GM12878 (cell line): ENCODE measurements around the gene LRRC31. TPM values are rescaled to one million over a fixed set of nuclear protein-coding genes. Genes with fewer than 3 reads are reported as not detected.

ENCODE experiments used
- ATAC-seq: fragments of 200-7000 bp; cut with Tn5 transposase; 3 replicates; pipeline ENCODE4 v1.9.1; 2020; ENCODE audit warnings: mild to moderate bottlenecking, moderate library complexity
- BruUV-seq: library from RNA; stranded (reverse); fragments of 400-500 nt; replicated peaks from 2 replicates; lab custom pipeline; 2021; lab: Mats Ljungman, UMichigan
- CTCF ChIA-PET: fragments of 300-600 bp; sonication (Branson Sonifier 250); formaldehyde crosslinking; extraction: SDS; loops from one replicate; lab custom pipeline; 2021; ENCODE audit warnings: inconsistent platforms; lab: Yijun Ruan, JAX
- POLR2A ChIA-PET: fragments of 350-600 bp; formaldehyde crosslinking; extraction: SDS; loops from one replicate; lab custom pipeline; 2021; ENCODE audit warnings: inconsistent platforms; lab: Charles Lee
- RAD21 ChIA-PET: fragments of 300-600 bp; sonication (Branson Sonifier 250); formaldehyde crosslinking; loops from one replicate; lab custom pipeline; 2023; ENCODE audit warnings: antibody characterized with exemption; ENCODE audit not compliant: unreplicated experiment; lab: Charles Lee
- SMC1A ChIA-PET: fragments of 300-600 bp; sonication (Branson Sonifier 250); formaldehyde crosslinking; loops from one replicate; lab custom pipeline; 2023; ENCODE audit not compliant: unreplicated experiment, uncharacterized antibody; lab: Charles Lee
- DNase-seq: peaks from one replicate; pipeline ENCODE4 v3.0.0-alpha.2; 2011; ENCODE audit warnings: low read depth, low spot score
- FAIRE-seq: peaks from 3 replicates; lab custom pipeline; 2011; peaks lifted over from hg19 to GRCh38; lab: Jason Lieb, UNC
- H2AFZ ChIP-seq: 2 replicates; pipeline ENCODE4 v1.6.0; 2011; ENCODE audit warnings: low read depth, low read length, control low read depth; ENCODE audit not compliant: control insufficient read depth
- H3K27ac ChIP-seq: 2 replicates; pipeline ENCODE4 v1.5.1; 2011; ENCODE audit warnings: control low read depth; ENCODE audit not compliant: control insufficient read depth, insufficient read depth
- H3K27me3 ChIP-seq, 2 experiments: replicated peaks in 1 of 2; 2 replicates each; pipeline versions ENCODE4 v1.6.0 to v1.6.1; 2011; ENCODE audit warnings: low read length in 1 of 2; ENCODE audit not compliant: control insufficient read depth in 2 of 2, insufficient read depth in 2 of 2
- H3K36me3 ChIP-seq, 2 experiments: 2 replicates each; pipeline ENCODE4 v1.5.1; 2011; ENCODE audit warnings: low read length in 1 of 2; ENCODE audit not compliant: control insufficient read depth in 2 of 2, insufficient read depth in 2 of 2
- H3K4me1 ChIP-seq: 2 replicates; pipeline ENCODE4 v1.6.1; 2011; ENCODE audit warnings: mild to moderate bottlenecking, low read length, moderate library complexity, mixed read lengths; ENCODE audit not compliant: control insufficient read depth, insufficient read depth
- H3K4me2 ChIP-seq: 2 replicates; pipeline ENCODE4 v1.6.0; 2011; ENCODE audit warnings: control low read depth; ENCODE audit not compliant: control insufficient read depth, insufficient read depth
- H3K4me3 ChIP-seq: fragments of 200-600 bp; sonication (generic); 2 replicates; pipeline ENCODE4 v1.5.1; 2016
- H3K79me2 ChIP-seq: 2 replicates; pipeline ENCODE4 v1.6.0; 2011; ENCODE audit warnings: low read length; ENCODE audit not compliant: control insufficient read depth, insufficient read depth
- H3K9ac ChIP-seq: 2 replicates; pipeline ENCODE4 v1.8.0; 2011; ENCODE audit warnings: low read length, control low read depth, mixed read lengths; ENCODE audit not compliant: control insufficient read depth, insufficient read depth
- H3K9me3 ChIP-seq: replicated peaks from 3 replicates; pipeline ENCODE4 v1.5.1; 2011; ENCODE audit warnings: mild to moderate bottlenecking, low read length; ENCODE audit not compliant: control insufficient read depth, insufficient read depth
- H4K20me1 ChIP-seq: 2 replicates; pipeline ENCODE4 v1.6.0; 2011; ENCODE audit not compliant: control insufficient read depth, insufficient read depth
- ASH2L ChIP-seq: fragments of 300-600, 200-600 bp; sonication (generic); IDR thresholded peaks from 2 replicates; pipeline ENCODE4 v1.6.1; 2017; ENCODE audit warnings: low read depth, mild to moderate bottlenecking, borderline replicate concordance
- BCLAF1 ChIP-seq: fragments of 450-650 bp; IDR thresholded peaks from 2 replicates; pipeline ENCODE4 v1.6.1; 2017; ENCODE audit warnings: antibody characterized with exemption, mild to moderate bottlenecking, moderate library complexity
- JUND ChIP-seq: IDR thresholded peaks from 2 replicates; pipeline ENCODE4 v1.6.1; 2012; ENCODE audit warnings: low read depth, mild to moderate bottlenecking, low read length, improper control_type of control experiment, moderate library complexity
- MTA2 ChIP-seq: fragments of 450-650 bp; IDR thresholded peaks from 2 replicates; pipeline ENCODE4 v1.6.1; 2016; ENCODE audit warnings: low read depth, mild to moderate bottlenecking, moderate library complexity
- PAX5 ChIP-seq: IDR thresholded peaks from 2 replicates; pipeline ENCODE4 v1.6.1; 2011; ENCODE audit warnings: low read depth, low read length, borderline replicate concordance
- PBX3 ChIP-seq: IDR thresholded peaks from 2 replicates; pipeline ENCODE4 v1.6.1; 2011; ENCODE audit warnings: mild to moderate bottlenecking, low read depth, low read length, moderate library complexity; ENCODE audit not compliant: insufficient replicate concordance
- RCOR1 ChIP-seq: conservative IDR thresholded peaks from 2 replicates; pipeline ENCODE4 v1.6.1; 2012; ENCODE audit warnings: low read depth, low read length, improper control_type of control experiment
- TCF7 ChIP-seq: IDR thresholded peaks from 2 replicates; pipeline ENCODE4 v1.6.1; 2014; ENCODE audit warnings: antibody characterized with exemption, borderline replicate concordance
- USF2 ChIP-seq: IDR thresholded peaks from 2 replicates; pipeline ENCODE4 v1.6.1; 2011; ENCODE audit warnings: low read depth, low read length, improper control_type of control experiment, borderline replicate concordance
- ZBTB33 ChIP-seq: fragments of 450-650 bp; IDR thresholded peaks from 2 replicates; pipeline ENCODE4 v1.6.1; 2017; ENCODE audit warnings: mild to moderate bottlenecking
- ZNF274 ChIP-seq: IDR thresholded peaks from one replicate; pipeline ENCODE4 v1.8.0; 2011; ENCODE audit not compliant: insufficient read length, insufficient read depth
- WGBS: methylation state at CpG from one replicate; pipeline ENCODE4 v1.1.6; 2016; ENCODE audit warnings: low lambda C conversion rate; ENCODE audit not compliant: insufficient replicate concordance, insufficient coverage; ENCODE audit errors: missing lambda C conversion rate; 5-methylcytosine and 5-hydroxymethylcytosine counted together
- in situ Hi-C: fragments of 300-500 bp; cut with MboI; formaldehyde crosslinking; loops from 9 replicates; pipeline ENCODE4 v1.14.3; 2018; ENCODE audit warnings: mixed read lengths
- intact Hi-C: fragments of 100-400 bp; cut with micrococcal nuclease; formaldehyde crosslinking; loops from one replicate; pipeline ENCODE4 v1.14.2; 2022; ENCODE audit not compliant: unreplicated experiment
- polyA plus RNA-seq, 11 experiments: library from polyadenylated mRNA; depleted of rRNA in 4 of 11; unstranded in 6 of 11; stranded (reverse) in 5 of 11; fragments of >200 nt; fragmentation: Nextera tagmentation in 4 of 11; fragmentation: Illumina TruSeq in 1 of 11; extraction: Ambion mirVana in 4 of 11; extraction: Trizol in 1 of 11; gene quantifications; 1 replicate in 1 of 11; 2 replicates in 10 of 11; pipeline versions ENCODE4 v1.2.1 to v1.2.3, GENCODE V29; 2011 to 2016; ENCODE audit warnings: inconsistent platforms in 2 of 11, missing spikeins in 2 of 11, low read depth in 1 of 11
- total RNA-seq, 4 experiments: library from RNA; depleted of rRNA in 3 of 4; stranded (reverse); fragments of >200 nt in 3 of 4; fragmentation: Illumina TruSeq in 1 of 4; extraction: Trizol in 1 of 4; gene quantifications; 2 replicates each; pipeline versions ENCODE4 v1.2.1 to v1.2.3, GENCODE V29; 2013 to 2021

LRRC31 gene
- total and polyA plus RNA-seq, 10 of the 15 experiments (the other 5 are each of a cell fraction or from before 2014, with no cell fraction given): 0.04 to 0.06 (median 0.06) TPM; not detected in 7

GRCh38 chr3:169879845-169880575, 10.3 kb upstream of the LRRC31 start:
- FAIRE-seq (no peak), DNase-seq (no peak), ATAC-seq (no peak)
- Histone ChIP-seq H3K9me3 (no peaks in the 10 kb centered on the region), H3K9ac (no peak overlapping the region), H2AFZ (no peak overlapping the region), H3K4me3 (no peak overlapping the region), H4K20me1 (no peaks in the 10 kb centered on the region), H3K79me2 (no peaks in the 10 kb centered on the region), H3K4me2 (no peak overlapping the region), H3K4me1 (peaks cover 4% of the 10 kb centered on the region), H3K36me3 (no peaks in the 10 kb centered on the region), H3K27ac (no peak overlapping the region), H3K27me3 (peaks cover 0 to 2% of the 10 kb centered on the region in 2 experiments; a peak in 1 of 4 replicates)
- ChIA-PET SMC1A (interaction anchor here (1.0 to 1.6 kb wide), 2 partner anchors 53 to 87 kb away, joined by 4 read pairs; partner anchors contain the start of gene SEC62), RAD21 (no interaction called here), POLR2A (no interaction called here), CTCF (no interaction called here)
- BruUV-seq: no TSS peak
- intact Hi-C loops (no loop called here), in situ Hi-C loops (no loop called here)
- TF ChIP-seq RCOR1 (no peak), BCLAF1 (no peak), ZBTB33 (no peak), JUND (no peak), PAX5 (no peak), MTA2 (no peak), PBX3 (no peak), ZNF274 (no peak), ASH2L (no peak), TCF7 (no peak), USF2 (no peak)
- WGBS: 46% methylated on average over 3 of the region's 3 CpGs
